Measurements from ENCODE around the gene TLE4.
"Not testable (repeated sequence)": the region's sequence is repeated elsewhere in the genome, so short reads cannot be mapped to it uniquely, and the experiment has no call there.

TLE4 gene

DNA sequence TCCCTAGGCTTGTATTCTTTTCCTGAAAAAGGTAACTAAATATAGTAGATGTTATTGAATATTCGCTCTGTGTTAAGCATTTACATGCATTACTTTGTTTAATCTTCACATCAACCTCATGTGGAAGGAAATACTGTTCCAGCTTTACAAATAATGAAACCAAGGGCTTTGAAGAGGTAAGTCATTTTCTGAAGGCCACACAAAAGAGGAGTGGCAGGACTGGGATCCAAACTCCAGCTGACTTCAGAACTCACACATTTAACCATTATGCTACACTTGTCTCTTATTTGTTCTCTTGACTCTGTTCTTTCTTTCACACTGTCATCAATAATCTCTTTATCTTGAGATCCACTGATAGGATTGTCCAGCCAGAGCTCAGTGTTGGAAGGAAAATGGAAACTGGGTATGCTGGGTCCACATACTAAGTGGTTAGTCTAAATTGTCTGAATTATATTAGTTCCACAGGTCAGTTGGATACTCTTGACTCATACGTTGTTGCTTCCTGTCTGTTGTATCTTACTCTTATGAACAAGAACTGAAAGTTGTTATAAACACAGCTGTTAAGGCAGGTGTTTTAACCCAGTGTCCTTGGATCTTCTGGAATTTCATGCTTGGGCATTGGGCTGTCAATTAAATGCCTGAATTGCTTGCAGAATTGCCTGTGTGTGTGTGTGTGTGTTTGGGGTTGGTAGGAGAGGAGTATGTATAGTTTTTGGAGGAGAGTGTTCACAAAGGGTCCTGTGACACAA, 65.6 kb downstream of the TLE4 start:
- FAIRE-seq (no peak), DNase-seq (ENCODE audit: insufficient read length, low spot score) (no peak)
- no peak for TF ChIP-seq CTCF (IDR thresholded peaks at IDR 0.05; ENCODE audit: insufficient read depth, missing control alignments)

DNA sequence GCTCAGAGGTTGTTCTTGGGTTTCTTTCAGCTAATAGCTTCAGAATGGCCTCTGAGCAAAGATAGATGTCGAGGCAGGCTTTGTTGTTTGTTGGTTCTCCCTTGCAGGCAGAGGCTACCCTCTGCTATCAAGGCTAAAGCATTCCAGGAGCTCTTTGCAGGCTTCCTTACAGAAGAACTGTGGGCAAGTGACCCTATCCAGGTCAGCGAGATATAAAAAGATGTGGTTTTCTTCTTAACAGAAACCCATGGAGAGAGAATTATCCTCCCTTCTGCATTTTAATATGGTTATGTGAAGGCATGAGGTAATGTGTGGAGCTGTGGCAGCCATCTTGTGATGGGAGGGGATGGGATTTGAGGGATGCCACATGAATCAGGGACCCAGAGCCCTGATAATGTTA, 67.0 kb downstream of the TLE4 start:
- no peak for FAIRE-seq
- no peak for DNase-seq (ENCODE audit: insufficient read length, low spot score)
- TF ChIP-seq CTCF (IDR thresholded peaks at IDR 0.05; ENCODE audit: insufficient read depth, missing control alignments): no peak

- no peak for DNase-seq (ENCODE audit: insufficient read length, low spot score)
These were observed 67.6 kb downstream of the TLE4 start for GRCh38 chr9:79639354-79639753.

DNA sequence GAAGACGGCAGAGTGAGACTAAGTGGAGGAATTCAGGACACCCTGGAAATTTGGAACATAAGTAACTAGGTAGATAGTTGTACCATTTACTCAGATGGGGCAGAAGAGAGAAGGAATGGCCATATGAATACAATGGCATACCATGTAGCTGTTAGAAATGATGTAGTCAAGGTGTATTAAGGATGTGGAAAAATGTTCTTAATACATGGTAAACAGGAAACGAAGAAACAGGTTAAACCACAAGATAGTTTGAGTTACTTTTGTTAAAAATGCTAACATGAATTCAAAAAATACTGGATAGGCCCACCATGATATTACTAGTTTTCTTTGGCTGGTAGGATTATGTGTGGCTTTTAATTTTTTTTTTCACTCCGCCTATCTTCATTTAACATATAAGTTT, 68.3 kb downstream of the TLE4 start:
- DNase-seq (ENCODE audit: insufficient read length, low spot score); FAIRE-seq: not testable (repeated sequence)

More at GRCh38 chr9:79639354-79639753, 67.6 kb downstream of the TLE4 start:
- TF ChIP-seq CTCF (IDR thresholded peaks at IDR 0.05; ENCODE audit: insufficient read depth, missing control alignments): no peak
- no peak for FAIRE-seq

DNA sequence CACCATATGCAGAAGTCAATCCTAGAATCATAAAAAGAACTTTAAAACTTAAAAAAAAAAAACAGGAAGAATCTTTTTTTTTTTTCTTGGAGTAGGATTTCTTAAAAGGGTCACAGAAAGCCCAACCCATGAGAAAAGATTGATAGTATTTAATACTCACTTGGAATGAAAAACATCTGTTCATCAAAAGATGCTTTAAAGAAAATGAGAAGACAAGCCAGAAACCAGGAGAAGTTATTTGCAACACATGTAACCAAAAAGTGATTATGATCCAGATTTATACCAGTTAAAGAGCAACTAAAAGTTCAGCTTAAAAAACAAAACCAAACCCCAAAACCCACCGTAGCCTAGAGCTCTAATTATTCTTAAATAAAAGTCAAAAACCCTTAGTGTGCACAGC, 69.3 kb downstream of the TLE4 start:
- no peak for FAIRE-seq
- DNase-seq (ENCODE audit: insufficient read length, low spot score): no peak
- TF ChIP-seq CTCF (IDR thresholded peaks at IDR 0.05; ENCODE audit: insufficient read depth, missing control alignments): no peak

DNA sequence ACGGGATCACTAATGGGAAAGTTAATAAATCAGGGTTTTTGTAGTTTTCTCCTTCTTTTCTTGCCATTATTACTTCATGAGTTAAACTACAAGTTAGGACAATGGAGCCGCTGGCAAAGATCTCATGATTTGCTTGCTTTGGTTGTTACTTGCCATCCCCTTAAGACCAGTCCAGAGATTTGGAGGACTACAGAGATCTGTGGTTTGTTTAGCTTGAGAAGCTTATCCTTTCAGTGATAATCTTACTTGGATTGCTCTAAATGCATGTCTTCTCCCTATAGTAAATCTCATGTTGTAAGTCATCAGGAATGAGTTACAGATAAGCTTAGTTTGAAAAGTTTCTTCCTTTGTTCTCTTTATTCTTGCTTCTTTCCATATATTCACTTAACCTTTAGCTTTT, 70.9 kb downstream of the TLE4 start:
- FAIRE-seq: peak; percentile 93
- DNase-seq (ENCODE audit: insufficient read length, low spot score): no peak
- no peak for TF ChIP-seq CTCF (IDR thresholded peaks at IDR 0.05; ENCODE audit: insufficient read depth, missing control alignments)

DNA sequence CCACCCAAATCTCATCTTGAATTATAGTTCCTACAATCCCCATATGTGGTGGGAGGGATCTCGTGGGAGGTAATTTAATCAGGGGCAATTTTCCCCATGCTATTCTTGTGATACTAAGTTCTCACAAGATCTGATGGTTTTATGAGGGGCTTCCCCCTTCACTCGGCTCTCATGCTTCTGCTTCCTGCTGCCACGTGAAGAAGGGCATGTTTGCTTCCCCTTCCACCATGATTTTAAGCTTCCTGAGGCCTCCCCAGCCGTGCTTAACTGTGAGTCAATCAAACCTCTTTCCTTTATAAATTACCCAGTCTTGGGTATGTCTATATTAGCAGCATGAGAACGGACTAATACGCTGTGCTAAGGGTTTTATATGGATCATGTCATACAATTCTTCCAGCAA, 72.3 kb downstream of the TLE4 start:
- FAIRE-seq (no peak), DNase-seq (ENCODE audit: insufficient read length, low spot score) (no peak)
- no peak for TF ChIP-seq CTCF (IDR thresholded peaks at IDR 0.05; ENCODE audit: insufficient read depth, missing control alignments)

All from D721Med (cell line).